ENCODE data around the gene F2RL2. TPM values are rescaled to one million over a fixed set of nuclear protein-coding genes. Genes with fewer than 3 reads are reported as not detected.

The F2RL2 gene
- polyA plus RNA-seq, 1 experiment: 83.1 TPM

DNA sequence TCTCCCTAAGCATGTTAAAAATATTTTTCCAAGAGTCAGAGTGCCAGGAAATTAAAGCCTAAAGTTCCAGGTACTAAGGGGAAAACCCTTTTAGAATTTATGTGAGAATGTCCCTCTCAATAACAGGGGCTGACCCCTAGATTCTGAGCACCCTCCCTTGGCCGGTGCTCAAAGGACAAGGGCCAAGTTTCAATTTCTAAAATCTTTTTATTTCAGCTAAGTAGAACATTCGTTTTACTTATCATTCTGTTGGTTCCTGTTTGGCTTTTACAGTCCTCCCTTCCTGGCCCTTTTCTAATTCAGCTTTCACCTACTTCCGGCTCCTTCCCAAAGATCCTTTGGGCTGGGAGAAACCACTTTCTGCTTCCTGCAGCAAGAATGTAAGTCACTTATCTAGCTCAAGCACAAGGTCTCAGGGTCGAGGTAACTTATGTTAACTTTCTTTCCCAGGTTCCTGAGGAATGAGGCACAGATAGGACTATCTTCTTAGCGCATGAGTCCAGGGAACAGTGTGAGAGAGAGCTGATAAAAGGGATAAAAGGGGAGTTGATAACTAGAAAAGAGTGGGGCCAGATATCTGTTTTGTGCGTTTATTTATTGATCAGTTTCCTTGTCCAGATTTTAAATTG lies 34.6 kb upstream of the F2RL2 start:
- no peak for DNase-seq (ENCODE audit: low read depth, low spot score)
- Histone ChIP-seq H3K27ac (ENCODE audit: low read depth, low read length) (no peak overlapping the region), H3K4me3 (ENCODE audit: low read depth, low read length) (no peak overlapping the region), H3K9me3 (ENCODE audit: control insufficient read depth, insufficient read depth, low read length) (no peaks in the 10 kb centered on the region), H3K27me3 (ENCODE audit: control insufficient read depth, insufficient read depth, low read length) (no peaks in the 10 kb centered on the region)
- no peak for TF ChIP-seq CTCF (IDR thresholded peaks at IDR 0.05; ENCODE audit: low read depth, low read length)
- ChIA-PET CTCF (interaction anchor here (1.1 kb wide), 1 partner anchor 117 kb away, joined by 4 read pairs; no protein-coding TSS in a partner anchor), POLR2A (no interaction called here)

DNA sequence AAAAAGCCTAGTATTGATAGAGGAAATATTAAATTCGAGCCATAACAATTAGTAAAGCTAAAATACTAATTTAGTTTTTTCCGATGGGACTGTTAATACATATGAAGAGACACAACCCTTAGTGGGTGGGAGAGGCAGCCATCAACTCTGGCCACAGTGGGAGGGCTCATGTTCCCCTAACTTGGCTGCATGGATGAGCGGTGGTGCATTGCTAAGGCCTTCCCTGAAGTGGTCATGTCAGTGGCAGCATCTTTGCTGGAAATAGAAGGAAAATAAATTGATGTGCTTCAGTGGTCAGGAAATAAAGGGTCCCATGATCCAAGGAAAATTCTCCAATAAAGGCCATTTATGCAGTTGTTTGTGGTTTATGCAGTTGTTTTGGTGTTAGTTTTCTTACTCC lies 33.9 kb upstream of the F2RL2 start:
- DNase-seq (ENCODE audit: low read depth, low spot score): no peak
- ChIA-PET CTCF (interaction anchor here (1.1 kb wide), 2 partner anchors 117 to 118 kb away, joined by 4 read pairs; no protein-coding TSS in a partner anchor), POLR2A (no interaction called here)
- no peak for TF ChIP-seq CTCF (IDR thresholded peaks at IDR 0.05; ENCODE audit: low read depth, low read length)
- Histone ChIP-seq H3K4me3 (ENCODE audit: low read depth, low read length) (no peak overlapping the region), H3K27ac (ENCODE audit: low read depth, low read length) (no peak overlapping the region), H3K9me3 (ENCODE audit: control insufficient read depth, insufficient read depth, low read length) (no peaks in the 10 kb centered on the region), H3K27me3 (ENCODE audit: control insufficient read depth, insufficient read depth, low read length) (no peaks in the 10 kb centered on the region)

- Histone ChIP-seq H3K9me3 (ENCODE audit: control insufficient read depth, insufficient read depth, low read length) (peaks cover 8% of the 10 kb centered on the region; the same call in 1 of the 2 replicates), H3K27me3 (ENCODE audit: control insufficient read depth, insufficient read depth, low read length) (no peaks in the 10 kb centered on the region), H3K27ac (ENCODE audit: low read depth, low read length) (no peak overlapping the region), H3K4me3 (ENCODE audit: low read depth, low read length) (no peak overlapping the region)
- TF ChIP-seq CTCF (IDR thresholded peaks at IDR 0.05; ENCODE audit: low read depth, low read length): no peak
- POLR2A ChIA-PET: no interaction called here
- no peak for DNase-seq (ENCODE audit: low read depth, low spot score)
- CTCF ChIA-PET: interaction anchor here (1.3 to 3.5 kb wide), 3 partner anchors 10 to 122 kb away, joined by 4 to 15 read pairs (median 9); no protein-coding TSS in a partner anchor
These were observed 29.7 kb upstream of the F2RL2 start for GRCh38 chr5:76652809-76653414.

GRCh38 chr5:76649140-76649539 lies 25.9 kb upstream of the F2RL2 start:
- no peak for TF ChIP-seq CTCF (IDR thresholded peaks at IDR 0.05; ENCODE audit: low read depth, low read length)
- no peak for DNase-seq (ENCODE audit: low read depth, low spot score)
- no peak overlapping the region for H3K27ac ChIP-seq (ENCODE audit: low read depth, low read length)
- ChIA-PET POLR2A (no interaction called here), CTCF (interaction anchor here (1.8 kb wide), 1 partner anchor 125 kb away, joined by 7 read pairs; no protein-coding TSS in a partner anchor)
- H3K9me3 ChIP-seq (ENCODE audit: control insufficient read depth, insufficient read depth, low read length): peaks cover 8% of the 10 kb centered on the region; the same call in 1 of the 2 replicates
- no peak overlapping the region for H3K4me3 ChIP-seq (ENCODE audit: low read depth, low read length)
- no peaks in the 10 kb centered on the region for H3K27me3 ChIP-seq (ENCODE audit: control insufficient read depth, insufficient read depth, low read length)

- POLR2A ChIA-PET: interaction anchor here (0.7 kb wide), 1 partner anchor 275 kb away, joined by 5 read pairs; no protein-coding TSS in a partner anchor
- Histone ChIP-seq H3K27ac (ENCODE audit: low read depth, low read length) (no peak overlapping the region), H3K27me3 (ENCODE audit: control insufficient read depth, insufficient read depth, low read length) (no peaks in the 10 kb centered on the region), H3K9me3 (ENCODE audit: control insufficient read depth, insufficient read depth, low read length) (no peaks in the 10 kb centered on the region), H3K4me3 (ENCODE audit: low read depth, low read length) (no peak overlapping the region)
- no peak for TF ChIP-seq CTCF (IDR thresholded peaks at IDR 0.05; ENCODE audit: low read depth, low read length)
- DNase-seq (ENCODE audit: low read depth, low spot score): no peak
- CTCF ChIA-PET: interaction anchor here (0.6 to 7.5 kb wide), 7 partner anchors 10 to 131 kb away, joined by 3 to 50 read pairs (median 5); no protein-coding TSS in a partner anchor
These were observed 20.2 kb upstream of the F2RL2 start for GRCh38 chr5:76643371-76643770.

All from AG04450 (cell line).